Measurements from ENCODE around the gene GM2A.

- TF ChIP-seq NR3C1 (CRISPR knock-in tag; conservative IDR thresholded peaks at IDR 0.05; ENCODE audit: low read depth) (no peak), ESRRA (CRISPR knock-in tag; IDR thresholded peaks at IDR 0.05; ENCODE audit: borderline replicate concordance) (no peak), CTCF (IDR thresholded peaks at IDR 0.05) (no peak), SMAD3 (CRISPR knock-in tag; IDR thresholded peaks at IDR 0.05; ENCODE audit: borderline replicate concordance) (no peak), MAX (CRISPR knock-in tag; IDR thresholded peaks at IDR 0.05) (no peak), ZNF416 (CRISPR knock-in tag; IDR thresholded peaks at IDR 0.05) (no peak), IRF1 (CRISPR knock-in tag; IDR thresholded peaks at IDR 0.05) (no peak), PRDM15 (CRISPR knock-in tag; IDR thresholded peaks at IDR 0.05) (no peak), ARID4B (CRISPR knock-in tag; IDR thresholded peaks at IDR 0.05; ENCODE audit: borderline replicate concordance) (no peak), CBFB (CRISPR knock-in tag; IDR thresholded peaks at IDR 0.05; ENCODE audit: low read depth) (no peak), SP1 (CRISPR knock-in tag; conservative IDR thresholded peaks at IDR 0.05) (no peak), NFE2L1 (CRISPR knock-in tag; IDR thresholded peaks at IDR 0.05) (no peak), E2F1 (CRISPR knock-in tag; IDR thresholded peaks at IDR 0.05) (no peak), MXD4 (CRISPR knock-in tag; IDR thresholded peaks at IDR 0.05; ENCODE audit: borderline replicate concordance) (no peak)
Observed at GRCh38 chr5:151317871-151318270, 64.9 kb downstream of the GM2A start.
